IPS-18a (cell line): ENCODE measurements around the gene MCMBP.
A peak's percentile ranks its signal among the peaks of the same experiment; 100 is the strongest.

ENCODE experiments used
- H3K27ac ChIP-seq: one replicate; pipeline ENCODE4 v1.5.1; 2013; ENCODE audit warnings: low read length
- H3K27me3 ChIP-seq: one replicate; pipeline ENCODE4 v1.6.1; 2013; ENCODE audit warnings: mild to moderate bottlenecking, low read length; ENCODE audit not compliant: control insufficient read depth, insufficient read depth
- H3K36me3 ChIP-seq: one replicate; pipeline ENCODE4 v1.6.1; 2013; ENCODE audit warnings: low read depth, low read length; ENCODE audit not compliant: control insufficient read depth
- H3K4me1 ChIP-seq: one replicate; pipeline ENCODE4 v1.6.1; 2013; ENCODE audit warnings: low read depth, low read length; ENCODE audit not compliant: control insufficient read depth
- H3K4me3 ChIP-seq: one replicate; pipeline ENCODE4 v1.5.1; 2013; ENCODE audit warnings: low read length
- H3K9ac ChIP-seq: one replicate; pipeline ENCODE4 v1.6.1; 2013; ENCODE audit warnings: mild to moderate bottlenecking, low read length, moderate library complexity
- H3K9me3 ChIP-seq: one replicate; pipeline ENCODE4 v1.6.1; 2013; ENCODE audit warnings: low read depth, low read length; ENCODE audit not compliant: control insufficient read depth

MCMBP gene

GRCh38 chr10:119852277-119852676 is 20.4 kb downstream of the MCMBP start:
- Histone ChIP-seq H3K4me3 (no peak overlapping the region), H3K27me3 (no peaks in the 10 kb centered on the region), H3K9me3 (no peaks in the 10 kb centered on the region), H3K9ac (no peak overlapping the region), H3K4me1 (no peaks in the 10 kb centered on the region), H3K36me3 (peaks cover 66% of the 10 kb centered on the region), H3K27ac (no peak overlapping the region)

- no peaks in the 10 kb centered on the region for H3K27me3 ChIP-seq
- H3K4me1 ChIP-seq, result no peaks in the 10 kb centered on the region
- H3K4me3 ChIP-seq, result no peak overlapping the region
- H3K27ac ChIP-seq, result no peak overlapping the region
- no peaks in the 10 kb centered on the region for H3K9me3 ChIP-seq
- no peak overlapping the region for H3K9ac ChIP-seq
- peaks cover 80% of the 10 kb centered on the region for H3K36me3 ChIP-seq
Observed at GRCh38 chr10:119849944-119850343, 22.7 kb downstream of the MCMBP start.

GRCh38 chr10:119849031-119849789 is 23.4 kb downstream of the MCMBP start:
- no peak overlapping the region for H3K9ac ChIP-seq

GRCh38 chr10:119845656-119846055 is 27.0 kb downstream of the MCMBP start:
- Histone ChIP-seq H3K36me3 (peaks cover 94% of the 10 kb centered on the region), H3K4me3 (no peak overlapping the region), H3K27me3 (no peaks in the 10 kb centered on the region), H3K9me3 (no peaks in the 10 kb centered on the region), H3K27ac (no peak overlapping the region), H3K9ac (no peak overlapping the region), H3K4me1 (no peaks in the 10 kb centered on the region)

More at GRCh38 chr10:119849031-119849789, 23.4 kb downstream of the MCMBP start:
- Histone ChIP-seq H3K27ac (peak overlapping the region; percentile 27), H3K4me3 (no peak overlapping the region), H3K4me1 (no peaks in the 10 kb centered on the region), H3K9me3 (no peaks in the 10 kb centered on the region), H3K36me3 (peaks cover 88% of the 10 kb centered on the region), H3K27me3 (no peaks in the 10 kb centered on the region)

GRCh38 chr10:119834188-119834587 is 38.5 kb downstream of the MCMBP start:
- Histone ChIP-seq H3K27me3 (no peaks in the 10 kb centered on the region), H3K36me3 (peaks cover 89% of the 10 kb centered on the region), H3K9me3 (no peaks in the 10 kb centered on the region), H3K4me1 (no peaks in the 10 kb centered on the region), H3K27ac (no peak overlapping the region), H3K4me3 (no peak overlapping the region), H3K9ac (no peak overlapping the region)

GRCh38 chr10:119832951-119833350 is 39.7 kb downstream of the MCMBP start:
- H3K4me3 ChIP-seq, result no peak overlapping the region
- H3K9ac ChIP-seq, result no peak overlapping the region
- peaks cover 90% of the 10 kb centered on the region for H3K36me3 ChIP-seq

GRCh38 chr10:119831656-119832055 is 41.0 kb downstream of the MCMBP start:
- Histone ChIP-seq H3K9me3 (no peaks in the 10 kb centered on the region), H3K9ac (no peak overlapping the region), H3K4me1 (no peaks in the 10 kb centered on the region), H3K27me3 (no peaks in the 10 kb centered on the region), H3K36me3 (peaks cover 92% of the 10 kb centered on the region), H3K27ac (no peak overlapping the region), H3K4me3 (no peak overlapping the region)

More at GRCh38 chr10:119832951-119833350, 39.7 kb downstream of the MCMBP start:
- Histone ChIP-seq H3K4me1 (no peaks in the 10 kb centered on the region), H3K27me3 (no peaks in the 10 kb centered on the region), H3K27ac (no peak overlapping the region), H3K9me3 (no peaks in the 10 kb centered on the region)

- no peak overlapping the region for H3K27ac ChIP-seq
- H3K36me3 ChIP-seq, result peaks cover 93% of the 10 kb centered on the region
- no peak overlapping the region for H3K9ac ChIP-seq
- no peak overlapping the region for H3K4me3 ChIP-seq
- no peaks in the 10 kb centered on the region for H3K9me3 ChIP-seq
- H3K27me3 ChIP-seq, result no peaks in the 10 kb centered on the region
- H3K4me1 ChIP-seq, result no peaks in the 10 kb centered on the region
Observed at GRCh38 chr10:119830851-119831250, 41.8 kb downstream of the MCMBP start.

GRCh38 chr10:119829429-119829828 is 43.2 kb downstream of the MCMBP start:
- H3K4me1 ChIP-seq, result no peaks in the 10 kb centered on the region
- no peaks in the 10 kb centered on the region for H3K9me3 ChIP-seq
- H3K9ac ChIP-seq, result no peak overlapping the region
- H3K4me3 ChIP-seq, result no peak overlapping the region
- no peak overlapping the region for H3K27ac ChIP-seq
- H3K27me3 ChIP-seq, result no peaks in the 10 kb centered on the region
- H3K36me3 ChIP-seq, result peaks cover 93% of the 10 kb centered on the region

- Histone ChIP-seq H3K27me3 (no peaks in the 10 kb centered on the region), H3K4me3 (no peak overlapping the region), H3K36me3 (peaks cover 96% of the 10 kb centered on the region), H3K4me1 (no peaks in the 10 kb centered on the region), H3K9me3 (no peaks in the 10 kb centered on the region), H3K27ac (no peak overlapping the region), H3K9ac (no peak overlapping the region)
Observed at GRCh38 chr10:119827430-119827829, 45.2 kb downstream of the MCMBP start.

- Histone ChIP-seq H3K9ac (no peak overlapping the region), H3K36me3 (peaks cover 92% of the 10 kb centered on the region), H3K4me3 (no peak overlapping the region), H3K9me3 (no peaks in the 10 kb centered on the region), H3K4me1 (no peaks in the 10 kb centered on the region), H3K27me3 (no peaks in the 10 kb centered on the region), H3K27ac (no peak overlapping the region)
Observed at GRCh38 chr10:119826771-119827170, 45.9 kb downstream of the MCMBP start.

- no peak overlapping the region for H3K9ac ChIP-seq
- no peaks in the 10 kb centered on the region for H3K4me1 ChIP-seq
- no peaks in the 10 kb centered on the region for H3K9me3 ChIP-seq
- peaks cover 70% of the 10 kb centered on the region for H3K36me3 ChIP-seq
- no peaks in the 10 kb centered on the region for H3K27me3 ChIP-seq
- H3K4me3 ChIP-seq, result no peak overlapping the region
- H3K27ac ChIP-seq, result no peak overlapping the region
Observed at GRCh38 chr10:119824299-119824698, 48.3 kb downstream of the MCMBP start.
